Stimulated activated CD8-positive, alpha-beta memory T cell treated with anti-CD3 and anti-CD28 coated beads, Interleukin-12 subunit alpha, Interleukin-12 subunit beta, amount 100 ng/mL, for 24 hours (primary cell): ENCODE data around the gene XYLT1.
"Not testable (repeated sequence)": the region's sequence is repeated elsewhere in the genome, so short reads cannot be mapped to it uniquely, and the experiment has no call there.

Source experiments
- DNase-seq: peaks from one replicate; pipeline ENCODE4 v3.0.0-alpha.2; 2020; ENCODE audit errors: extremely low read depth

The XYLT1 gene

DNA sequence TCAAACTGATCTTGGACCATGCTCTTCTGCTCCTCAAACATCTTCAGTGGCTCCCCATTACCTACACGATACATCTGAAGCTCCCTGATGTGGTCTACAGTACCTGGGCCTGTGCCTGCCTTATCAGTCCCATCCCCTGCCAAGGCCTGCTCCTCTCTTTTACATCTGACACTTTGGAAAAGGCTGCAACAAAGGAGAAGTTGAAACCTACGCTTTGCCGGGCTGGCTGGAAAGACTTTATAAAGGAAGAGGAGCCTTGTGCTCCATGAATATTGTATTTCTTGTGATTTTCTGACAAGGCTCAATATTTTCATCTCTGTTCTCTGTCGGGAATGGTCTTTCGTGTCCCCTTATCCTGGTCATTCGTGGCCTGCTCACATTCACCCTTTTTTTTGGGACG lies 132.5 kb downstream of the XYLT1 start:
- DNase-seq: no peak

DNA sequence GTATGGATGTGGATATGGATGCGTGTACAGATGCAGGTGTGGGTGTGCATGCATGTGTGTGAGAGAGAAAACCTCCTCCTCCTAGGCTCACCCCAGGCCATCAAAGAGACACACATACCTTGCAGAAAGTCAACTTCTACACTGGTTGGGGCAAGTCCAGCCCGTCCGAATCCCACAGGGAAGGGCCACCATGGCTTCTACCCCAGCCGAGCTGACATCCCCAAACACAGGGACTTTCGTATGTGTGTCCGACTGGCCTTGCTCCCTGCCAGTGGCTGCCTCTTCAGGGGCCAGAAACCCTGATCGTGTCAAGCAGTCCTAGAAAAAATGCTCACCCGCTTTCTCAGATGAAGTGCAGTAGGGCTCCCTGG lies 134.2 kb downstream of the XYLT1 start:
- DNase-seq: no peak

DNA sequence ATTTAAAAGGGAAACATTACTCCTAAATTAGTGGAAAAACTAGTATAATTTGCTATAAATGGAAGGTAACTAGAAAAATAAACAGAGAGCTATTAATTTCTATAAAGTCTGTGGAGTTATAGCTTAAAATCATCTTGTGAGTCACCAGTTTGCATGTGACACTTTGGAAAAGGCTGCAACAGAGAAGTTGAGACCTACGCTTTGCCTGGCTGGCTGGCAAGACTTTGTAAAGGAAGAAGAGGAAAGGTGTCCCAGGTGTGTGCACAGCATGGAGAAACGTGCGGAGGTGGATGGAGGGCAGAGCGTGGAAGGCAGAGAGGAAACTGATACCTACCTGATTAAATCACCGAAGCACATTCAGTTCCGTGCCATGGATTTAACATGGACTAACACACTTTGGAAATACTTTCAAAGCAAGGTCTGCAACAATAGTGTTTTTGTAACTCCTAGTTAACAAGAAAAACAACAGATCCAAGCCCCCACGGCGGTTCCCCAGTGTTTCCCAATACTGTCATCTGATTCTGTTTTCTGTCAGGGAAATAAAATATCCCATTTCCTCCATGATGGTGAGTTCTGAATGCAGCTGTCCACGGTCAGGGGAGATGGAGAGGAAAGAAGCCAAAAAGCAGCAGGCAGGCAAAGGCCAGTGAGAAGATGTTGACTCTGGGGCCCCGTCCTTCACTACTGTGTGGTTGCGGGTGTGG lies 134.8 kb downstream of the XYLT1 start:
- no peak for DNase-seq

DNA sequence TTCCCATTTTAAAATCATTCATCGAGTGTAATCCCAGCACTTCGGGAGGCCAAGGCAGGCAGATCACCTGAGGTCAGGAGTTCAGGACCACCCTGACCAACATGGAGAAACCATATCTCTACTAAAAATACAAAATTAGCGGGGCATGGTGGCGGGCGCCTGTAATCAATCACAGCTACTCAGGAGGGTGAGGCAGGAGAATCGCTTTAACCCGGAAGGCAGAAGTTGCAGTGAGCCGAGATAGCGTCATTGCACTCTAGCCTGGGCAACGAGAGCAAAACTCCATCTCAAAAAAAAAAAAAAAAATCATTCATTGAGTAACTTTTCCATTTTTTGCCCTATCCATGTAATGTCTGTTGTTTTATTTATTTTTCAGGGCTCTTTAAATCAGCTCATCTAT lies 135.4 kb downstream of the XYLT1 start:
- DNase-seq: not testable (repeated sequence)

DNA sequence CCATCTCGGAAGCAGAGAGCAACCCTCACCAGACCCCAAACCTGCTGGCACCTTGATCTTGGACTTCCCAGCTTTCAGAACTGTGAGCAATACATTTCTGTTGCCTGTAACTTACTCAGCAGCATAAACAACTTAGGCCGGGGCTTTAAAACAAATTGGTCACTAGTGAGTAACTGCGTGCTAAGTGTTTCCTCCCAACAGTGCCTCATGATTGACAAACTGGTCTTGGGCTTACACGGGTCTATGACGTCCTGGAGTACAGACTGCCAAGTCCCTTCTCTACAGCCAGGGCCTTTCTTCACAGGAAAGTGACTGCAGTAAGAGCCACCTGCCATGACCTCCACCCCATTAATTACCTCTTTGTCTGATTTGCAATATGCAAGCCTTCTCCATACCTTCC lies 136.7 kb downstream of the XYLT1 start:
- DNase-seq: no peak

DNA sequence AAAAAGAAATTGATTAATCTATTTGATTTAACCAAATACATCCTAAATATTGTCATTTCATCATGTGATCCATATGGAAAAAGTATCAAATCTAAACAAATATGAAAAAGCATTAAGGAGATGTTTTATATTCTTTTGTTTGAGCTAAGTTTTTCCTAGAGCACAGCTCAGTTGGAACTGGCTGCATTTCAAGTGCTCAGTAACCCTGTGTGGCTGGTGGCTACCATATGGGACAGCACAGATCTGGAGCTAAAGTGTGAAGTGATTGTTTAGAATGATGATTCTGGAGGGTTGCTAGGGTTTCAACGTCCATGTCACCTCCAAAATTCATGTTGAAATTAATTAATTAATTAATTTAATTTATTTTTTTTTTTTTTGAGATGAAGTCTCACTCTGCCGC lies 137.5 kb downstream of the XYLT1 start:
- no peak for DNase-seq

DNA sequence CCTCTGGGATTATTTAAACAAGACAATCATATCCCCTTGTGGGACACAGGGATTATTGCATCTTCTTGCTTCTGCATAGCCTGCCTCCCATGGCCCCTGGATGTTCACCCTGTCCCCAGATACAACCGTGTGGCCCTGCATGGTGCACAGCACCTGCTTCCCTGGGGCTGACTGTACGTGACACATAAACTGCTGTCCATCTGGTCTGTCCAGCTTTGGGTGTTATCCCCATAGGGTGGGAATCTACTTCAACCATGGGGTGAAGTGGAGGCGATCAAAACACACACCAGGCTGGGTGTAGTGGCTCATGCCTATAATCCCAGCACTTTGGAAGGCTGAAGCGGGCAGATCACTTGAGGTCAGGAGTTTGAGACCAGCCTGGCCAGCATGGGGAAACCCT lies 138.8 kb downstream of the XYLT1 start:
- no peak for DNase-seq

DNA sequence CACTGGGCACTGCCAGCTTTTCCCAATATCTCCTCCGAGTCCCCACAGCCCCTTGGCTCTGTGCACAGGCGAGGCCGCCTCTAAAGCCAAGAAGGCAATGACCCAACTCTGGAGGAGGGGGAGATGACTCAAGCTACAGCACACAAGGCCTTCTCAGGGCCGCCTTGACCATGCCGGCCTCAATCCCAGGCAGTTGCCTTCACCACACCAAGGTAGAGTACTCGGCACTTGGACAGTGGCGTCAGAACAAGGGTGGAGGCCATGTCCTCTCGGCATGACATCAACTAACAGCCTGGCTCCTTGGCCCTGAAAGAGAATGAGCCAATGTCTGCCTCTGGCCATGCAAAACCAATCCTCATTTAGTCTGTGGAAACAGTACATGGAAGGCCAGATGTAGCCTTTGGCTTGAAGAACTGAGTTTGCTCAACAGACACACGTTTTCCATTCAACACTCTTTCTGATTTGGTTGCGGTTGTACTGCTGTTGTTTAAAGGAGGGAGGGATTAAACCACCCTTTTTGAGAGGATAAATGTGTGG lies 139.6 kb downstream of the XYLT1 start:
- DNase-seq: no peak

DNA sequence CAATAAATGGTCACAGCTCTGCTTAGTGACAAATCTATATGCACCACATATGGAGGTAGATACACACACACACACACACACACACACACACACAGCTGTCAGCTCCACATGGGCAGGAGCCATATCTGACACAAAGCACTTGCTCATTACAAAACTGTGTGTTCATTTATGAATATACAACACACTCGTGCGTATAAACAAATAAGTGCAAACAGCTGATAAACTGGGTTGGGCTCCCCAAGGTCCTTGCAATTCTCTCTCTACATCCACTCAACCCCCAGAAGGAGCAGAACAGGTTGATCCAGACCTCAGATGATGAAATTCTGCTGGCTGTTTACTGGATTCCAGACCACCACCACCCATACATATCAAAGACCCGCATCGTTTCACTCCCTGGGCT lies 140.7 kb downstream of the XYLT1 start:
- no peak for DNase-seq

DNA sequence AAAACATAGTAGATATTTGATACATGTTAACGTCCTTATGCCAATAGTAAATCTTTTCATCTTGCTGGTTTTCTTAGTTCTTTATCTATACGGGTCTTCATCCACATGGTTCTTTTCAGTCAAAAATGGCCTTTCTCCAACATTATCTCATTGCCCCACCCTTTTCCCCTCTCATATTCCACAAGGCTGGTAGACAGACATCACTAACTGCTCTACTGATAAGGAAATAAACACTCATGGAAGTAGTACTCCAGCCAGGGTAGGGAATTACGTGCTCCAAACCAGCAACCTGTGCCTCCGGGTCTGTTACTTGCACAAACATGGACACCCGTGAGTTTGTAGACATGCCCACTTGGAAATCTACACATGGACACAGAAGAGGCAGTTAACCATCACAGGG lies 141.4 kb downstream of the XYLT1 start:
- DNase-seq: no peak

DNA sequence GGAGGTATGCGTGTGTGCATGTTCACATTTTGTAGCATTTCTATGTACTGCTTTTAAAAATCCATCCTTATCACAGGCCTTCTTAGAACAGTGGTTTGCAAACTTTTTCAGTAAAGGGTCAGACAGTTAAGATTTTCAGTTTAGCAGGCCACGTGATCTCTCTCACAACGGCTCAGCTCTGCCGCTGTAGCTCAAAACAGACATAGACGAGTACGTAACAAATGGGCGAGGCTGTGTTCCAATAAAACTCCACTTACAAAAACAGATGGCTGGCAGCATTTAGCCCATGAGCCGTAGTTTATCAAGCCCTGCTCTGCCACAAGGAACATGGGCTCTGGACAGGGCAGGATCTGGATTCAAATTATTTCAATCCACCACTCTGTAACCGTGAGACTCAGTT lies 141.8 kb downstream of the XYLT1 start:
- no peak for DNase-seq

DNA sequence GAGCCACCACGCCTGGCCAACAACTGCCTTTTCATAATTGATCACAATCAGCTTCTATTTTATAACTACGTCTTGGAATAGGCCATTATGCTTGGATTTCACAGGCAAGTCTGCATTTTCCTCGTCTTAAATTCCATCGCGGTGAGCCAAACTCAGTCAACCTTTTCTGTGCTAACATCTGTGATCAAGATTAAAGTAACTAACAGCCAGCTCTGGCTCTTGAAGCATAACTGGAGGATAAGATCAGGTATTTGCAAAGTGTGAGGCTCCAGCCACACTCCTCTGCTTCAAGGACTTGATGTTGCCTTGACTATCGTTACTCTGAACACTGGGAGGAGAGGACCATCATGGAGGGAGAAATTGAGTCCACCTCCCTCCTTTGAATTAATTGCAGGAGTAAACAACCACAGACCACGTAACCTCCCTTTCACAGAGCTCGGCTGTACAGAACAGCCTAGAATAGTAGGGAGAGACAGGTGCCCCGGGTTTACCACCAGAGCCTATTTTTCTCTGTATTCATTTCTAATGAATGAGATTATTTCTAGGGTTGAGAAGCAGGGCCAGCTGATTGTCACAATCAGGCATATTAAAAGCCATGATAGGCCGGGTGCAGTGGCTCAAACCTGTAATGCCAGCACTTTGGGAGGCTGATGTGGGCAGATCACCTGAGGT lies 143.0 kb downstream of the XYLT1 start:
- DNase-seq: no peak

DNA sequence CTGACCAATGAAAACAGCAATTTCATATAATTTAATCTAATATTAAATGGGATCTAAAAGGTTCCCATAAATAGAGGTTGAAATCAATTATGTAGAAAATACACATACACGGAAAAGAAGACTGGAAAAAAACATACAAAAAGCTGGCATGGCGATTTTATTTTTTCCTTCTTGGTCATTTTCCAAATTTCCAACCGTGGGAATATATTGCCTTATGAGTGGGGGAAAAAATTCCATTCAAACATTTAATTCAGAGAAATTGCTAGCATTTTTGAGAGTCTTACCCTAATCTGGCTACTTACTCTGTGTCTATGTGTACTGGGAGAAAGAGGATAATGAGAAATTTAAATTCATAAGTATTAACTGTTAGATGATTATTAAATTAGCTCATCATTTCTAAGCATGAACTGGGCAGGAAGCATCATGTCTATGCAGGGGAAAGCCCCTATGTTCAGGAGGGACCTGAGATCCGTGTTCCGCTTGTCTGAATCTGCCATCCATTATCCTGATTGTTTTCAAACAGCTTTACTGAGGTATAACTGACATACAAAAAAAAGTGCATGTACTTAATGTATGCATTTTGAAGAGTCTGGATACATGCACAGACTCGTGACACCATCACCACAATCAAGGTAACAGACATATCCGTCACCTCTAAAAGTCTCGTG lies 145.2 kb downstream of the XYLT1 start:
- no peak for DNase-seq

DNA sequence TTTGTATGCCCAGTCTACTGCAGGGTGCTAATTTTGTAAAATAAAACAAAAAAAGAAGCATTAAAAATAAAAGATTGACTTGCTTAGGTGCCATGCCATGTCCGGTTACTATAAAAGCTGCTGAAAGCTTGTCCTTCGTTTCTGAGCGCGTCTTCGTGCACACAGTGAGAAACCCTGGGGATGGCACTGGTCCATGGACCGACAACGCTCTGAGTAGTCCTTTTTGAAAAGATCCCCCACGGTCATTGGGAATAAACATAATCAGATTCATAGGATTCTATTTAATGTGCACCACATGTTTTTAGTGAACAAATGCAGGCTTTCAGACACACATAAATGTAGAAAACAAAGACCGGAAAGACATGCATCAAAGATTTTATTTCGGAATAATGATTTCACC lies 146.3 kb downstream of the XYLT1 start:
- no peak for DNase-seq

DNA sequence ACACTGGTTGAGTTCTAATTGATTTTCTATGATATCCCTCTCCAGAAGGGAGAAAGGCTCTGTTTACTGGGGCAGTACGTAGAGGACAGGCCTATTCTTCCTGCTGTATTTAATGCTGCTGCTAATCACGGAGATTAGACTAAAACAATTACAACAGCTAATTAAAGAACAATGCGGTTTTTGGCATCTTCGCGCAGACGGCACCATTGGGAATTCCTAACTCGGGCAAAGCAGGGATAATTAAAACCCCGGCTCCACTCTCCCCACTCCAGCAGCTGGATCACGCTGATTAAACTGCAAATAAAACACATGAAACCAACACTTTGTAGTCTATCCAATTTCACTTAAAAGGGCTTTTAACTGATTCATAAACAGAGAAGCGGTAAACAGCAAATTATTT lies 147.6 kb downstream of the XYLT1 start:
- no peak for DNase-seq

DNA sequence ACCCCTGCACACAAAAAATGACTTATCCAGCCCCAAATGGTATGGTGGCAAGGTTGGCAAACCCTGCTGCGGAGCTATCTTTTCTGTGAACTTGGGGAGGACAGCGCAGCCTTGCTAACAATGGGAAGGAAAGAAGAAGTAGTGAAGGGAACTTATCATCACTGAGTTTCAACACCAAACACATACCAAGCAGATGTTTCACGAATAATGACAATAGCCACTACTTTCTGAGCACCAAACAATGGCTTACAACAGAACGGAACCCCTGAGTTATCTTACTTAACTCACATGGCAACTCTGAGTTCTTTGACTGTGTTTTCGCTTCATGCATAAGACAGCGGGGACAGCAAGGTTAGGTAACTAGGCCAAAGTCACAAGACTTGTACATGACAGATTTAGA lies 148.9 kb downstream of the XYLT1 start:
- no peak for DNase-seq

DNA sequence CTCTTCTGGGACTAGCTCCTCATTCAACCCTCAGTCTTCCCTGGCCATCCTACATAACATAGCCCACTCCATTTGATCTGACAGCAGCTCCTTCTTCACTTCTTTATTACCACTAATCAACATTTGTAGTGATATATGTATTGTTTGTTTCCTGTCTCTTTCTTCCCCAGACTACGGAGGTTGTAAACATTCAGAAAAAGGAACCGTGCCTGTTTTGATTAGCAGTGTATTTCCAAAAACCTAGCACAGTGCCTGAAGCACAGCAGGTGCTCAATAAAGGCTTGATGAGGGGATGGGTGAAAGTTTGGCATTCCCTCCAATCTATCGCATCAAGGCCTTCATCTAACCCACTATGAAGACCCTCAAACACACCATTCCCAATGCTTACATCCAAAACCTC lies 150.8 kb downstream of the XYLT1 start:
- no peak for DNase-seq

DNA sequence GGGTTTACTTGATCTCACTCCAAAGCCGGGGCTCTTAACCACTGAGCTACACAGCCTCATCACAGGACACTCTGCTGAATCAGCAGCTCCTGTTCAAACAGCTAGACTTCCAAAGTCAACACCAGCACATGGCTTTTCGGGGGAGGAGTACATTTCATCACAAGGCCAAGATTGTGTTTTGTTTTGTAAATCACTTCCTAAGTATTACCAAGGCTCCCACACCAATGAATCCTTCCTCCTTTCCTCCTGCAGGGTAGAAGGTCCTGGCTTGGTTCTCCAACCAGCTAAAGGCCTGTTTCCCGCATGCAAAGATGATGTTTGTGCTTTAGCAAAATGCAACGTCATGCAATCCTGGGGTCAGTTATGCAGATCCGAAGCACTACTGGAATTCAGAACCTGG lies 152.5 kb downstream of the XYLT1 start:
- no peak for DNase-seq

DNA sequence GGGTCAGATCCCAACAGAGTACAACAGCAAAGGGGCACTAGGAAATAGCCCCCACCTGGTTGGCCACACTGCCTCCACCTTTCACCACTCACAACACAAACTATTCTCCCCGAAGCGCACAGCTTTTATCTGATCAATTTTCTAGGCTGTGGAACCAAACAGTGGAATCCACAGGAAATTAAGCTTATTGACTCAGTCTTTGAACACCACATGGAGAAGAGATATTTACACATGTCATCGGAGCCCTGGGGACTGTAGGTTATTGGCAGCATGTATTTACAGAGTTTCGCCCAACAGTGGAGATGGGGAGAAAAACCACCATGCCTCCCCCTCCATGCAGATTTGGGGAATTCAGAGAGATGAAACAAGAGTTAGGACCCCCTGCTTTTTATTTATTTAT lies 154.8 kb downstream of the XYLT1 start:
- no peak for DNase-seq

DNA sequence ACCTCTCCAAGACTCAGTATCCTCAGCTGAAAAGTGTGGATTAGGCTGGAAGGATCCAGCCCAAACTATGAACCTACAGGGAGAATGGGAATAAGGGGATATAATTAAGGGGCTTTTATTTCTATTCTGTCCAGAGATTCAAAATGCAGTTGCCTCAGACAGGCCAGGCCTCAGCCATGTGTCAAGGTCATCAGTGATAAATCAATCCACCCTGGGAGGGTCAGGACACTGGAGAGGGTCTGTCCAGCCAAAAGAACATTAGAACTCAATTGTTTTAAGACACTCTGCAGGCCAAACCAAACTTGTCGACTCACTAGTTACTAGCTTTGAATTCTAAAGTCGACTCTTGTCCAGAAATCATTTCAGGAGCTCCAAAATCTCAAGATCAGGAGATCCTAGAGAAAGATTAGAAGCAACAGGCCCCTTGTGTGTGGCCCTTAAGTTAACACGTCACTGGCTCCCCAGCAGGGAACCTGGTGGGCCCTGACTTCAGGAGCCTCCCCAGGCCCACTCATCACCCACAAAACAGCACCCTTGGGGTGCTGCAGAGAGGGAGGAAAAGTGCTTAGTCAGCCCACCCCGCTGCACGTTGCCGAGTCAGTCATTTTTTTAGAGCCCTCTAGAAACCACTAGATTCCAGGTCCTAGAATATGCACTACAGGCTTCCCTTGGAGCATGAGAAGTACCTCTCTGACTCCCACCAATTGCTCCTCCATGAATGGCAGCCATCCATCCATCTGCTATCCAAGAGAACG lies 156.8 kb downstream of the XYLT1 start:
- no peak for DNase-seq

DNA sequence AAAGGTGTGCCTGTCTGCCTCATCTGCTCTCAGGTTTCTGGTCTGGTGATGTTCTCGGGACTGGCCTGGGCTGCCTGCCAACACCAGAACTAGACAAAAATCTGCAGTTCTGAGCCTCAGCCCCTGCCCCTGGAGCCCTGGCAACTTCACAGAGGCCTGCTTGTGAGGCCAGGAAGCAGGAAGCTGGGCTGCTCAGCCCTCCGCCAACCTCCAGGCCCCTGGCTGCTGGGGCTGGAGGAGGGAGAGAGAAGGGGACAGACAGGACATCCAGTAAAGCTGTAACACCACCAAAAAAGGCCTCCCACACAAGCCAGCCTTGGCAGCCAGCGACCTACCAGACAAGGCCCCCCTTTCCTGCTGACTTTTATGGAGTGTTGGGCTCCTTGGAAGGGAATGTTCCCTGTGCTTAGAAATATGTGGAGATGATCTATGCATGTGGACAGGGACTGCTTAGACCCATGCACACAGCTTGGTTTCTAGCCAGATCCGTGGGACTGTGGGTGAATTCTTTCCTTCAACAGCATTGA lies 157.6 kb downstream of the XYLT1 start:
- no peak for DNase-seq

DNA sequence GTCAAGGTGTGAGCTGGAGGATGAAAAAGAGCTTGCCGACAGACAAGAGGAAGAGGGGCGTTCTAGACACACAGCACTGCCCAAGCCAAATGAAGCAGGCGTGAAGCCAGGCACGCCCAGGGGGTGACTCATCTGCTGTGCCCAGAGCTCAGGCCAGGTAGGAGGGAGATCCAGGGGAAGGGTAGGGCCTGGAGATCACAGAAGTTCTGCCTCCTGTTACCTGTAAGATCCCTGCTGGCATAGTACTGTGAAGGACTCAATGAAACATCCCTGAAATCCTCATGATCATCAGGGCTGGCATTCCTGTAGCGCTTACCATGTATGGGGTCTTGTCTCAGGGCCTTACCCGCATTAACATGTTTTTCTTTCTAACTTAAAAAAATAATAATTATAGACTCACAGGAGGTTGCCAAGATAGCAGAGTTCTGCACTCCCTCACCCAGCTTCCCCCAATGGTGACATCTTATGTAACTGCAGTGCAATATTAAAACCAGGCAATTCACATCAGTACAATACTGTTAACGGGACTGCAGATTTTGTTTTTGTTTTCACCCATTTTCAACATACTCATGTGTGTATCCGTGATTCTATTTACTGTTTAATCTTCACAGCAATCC lies 158.6 kb downstream of the XYLT1 start:
- DNase-seq: no peak
